AG04449 (cell line): ENCODE measurements around the gene PRAMEF4.
"Not testable (repeated sequence)": the region's sequence is repeated elsewhere in the genome, so short reads cannot be mapped to it uniquely, and the experiment has no call there.

ENCODE experiments used
- CTCF ChIA-PET: fragments of 350-600 bp; formaldehyde crosslinking; extraction: SDS; loops from one replicate; lab custom pipeline; 2021; ENCODE audit warnings: antibody characterized with exemption; lab: Yijun Ruan, JAX
- POLR2A ChIA-PET: fragments of 400-600, 350-600 bp; formaldehyde crosslinking; extraction: SDS; loops from one replicate; lab custom pipeline; 2020; ENCODE audit warnings: antibody characterized with exemption, inconsistent platforms; lab: Yijun Ruan, JAX
- DNase-seq: peaks from one replicate; pipeline ENCODE4 v3.0.0-alpha.2; 2010; ENCODE audit warnings: low read depth, low spot score
- H3K4me3 ChIP-seq: 2 replicates; pipeline ENCODE4 v1.5.1; 2011; ENCODE audit warnings: low read depth, mild to moderate bottlenecking, control low read depth, low read length
- TF ChIP-seq, protein P1 (sequence below): IDR thresholded peaks from one replicate; pipeline ENCODE4 v1.5.1; 2011; ENCODE audit warnings: mild to moderate bottlenecking, moderate library complexity, low read length, control low read depth, inconsistent platforms; ENCODE audit not compliant: insufficient read depth; ENCODE audit errors: missing control alignments

Gene PRAMEF4

DNA sequence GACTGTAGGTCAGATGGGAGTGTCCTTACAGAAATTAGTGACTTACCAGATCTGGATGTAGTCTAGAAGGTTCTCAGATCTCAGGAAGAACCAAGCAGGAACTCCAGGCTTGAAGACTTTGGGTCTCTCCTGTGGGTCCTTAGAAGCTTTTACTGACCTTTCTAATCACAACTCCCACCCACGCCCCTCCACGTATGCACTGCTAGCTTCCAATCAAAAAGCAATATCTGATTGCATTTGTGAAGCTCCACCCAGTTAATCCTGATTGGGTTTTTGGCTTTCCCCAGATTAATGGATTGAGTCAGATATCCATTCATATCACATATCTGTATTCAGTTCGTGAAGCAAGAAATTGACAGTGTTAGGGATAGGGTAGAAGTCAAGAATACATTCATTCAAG, at the start of gene PRAMEF4:
Gene PRAMEF4, minus strand, starts transcription at position 101 of the 400 bp plus-strand sequence. CDS start 2,807 bp downstream, outside the sequence.
- H3K4me3 ChIP-seq, CTCF ChIA-PET: not testable (repeated sequence)

DNA sequence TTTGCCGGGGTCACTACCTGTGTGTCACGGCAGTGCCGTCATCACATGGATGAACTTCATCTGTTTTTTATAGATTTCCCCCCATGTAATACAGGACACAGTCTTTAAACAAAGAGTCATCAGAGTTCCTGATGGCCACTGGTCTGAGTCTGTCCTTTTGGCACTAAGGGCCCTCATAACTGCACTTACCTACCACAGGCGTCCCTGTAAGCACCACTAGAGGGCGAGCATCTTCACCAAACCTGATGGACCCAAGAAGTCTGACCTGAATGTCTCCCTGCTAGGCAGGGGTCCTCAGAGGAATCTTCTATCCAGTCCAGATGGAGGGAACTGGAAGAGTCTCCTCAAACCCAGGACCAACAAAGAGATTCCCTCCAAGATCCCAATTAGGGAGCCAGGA, 38.4 kb upstream of the PRAMEF4 start:
- CTCF ChIA-PET, DNase-seq, H3K4me3 ChIP-seq, POLR2A ChIA-PET: not testable (repeated sequence)

More for the DNA sequence above, at the start of gene PRAMEF4:
- DNase-seq, POLR2A ChIA-PET: not testable (repeated sequence)

DNA sequence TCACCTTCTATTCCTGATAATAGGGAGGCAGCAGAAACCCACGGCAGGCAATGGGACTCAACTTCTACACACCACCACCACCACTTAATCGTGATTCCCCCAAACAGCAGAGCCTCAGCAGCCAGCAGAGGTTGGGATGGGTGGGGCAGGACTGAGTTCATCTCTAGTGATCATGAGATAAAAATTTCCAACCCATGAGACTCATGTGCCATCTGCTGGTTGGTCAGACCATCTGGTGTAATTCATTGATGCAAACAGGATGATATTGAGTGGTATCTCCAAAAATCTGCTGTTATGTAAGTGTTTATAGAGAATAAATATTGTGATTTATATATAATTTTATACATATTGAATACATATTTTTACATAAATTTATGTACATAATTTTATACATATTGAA, 35.7 kb upstream of the PRAMEF4 start:
- POLR2A ChIA-PET, DNase-seq, H3K4me3 ChIP-seq, CTCF ChIA-PET: not testable (repeated sequence)

DNA sequence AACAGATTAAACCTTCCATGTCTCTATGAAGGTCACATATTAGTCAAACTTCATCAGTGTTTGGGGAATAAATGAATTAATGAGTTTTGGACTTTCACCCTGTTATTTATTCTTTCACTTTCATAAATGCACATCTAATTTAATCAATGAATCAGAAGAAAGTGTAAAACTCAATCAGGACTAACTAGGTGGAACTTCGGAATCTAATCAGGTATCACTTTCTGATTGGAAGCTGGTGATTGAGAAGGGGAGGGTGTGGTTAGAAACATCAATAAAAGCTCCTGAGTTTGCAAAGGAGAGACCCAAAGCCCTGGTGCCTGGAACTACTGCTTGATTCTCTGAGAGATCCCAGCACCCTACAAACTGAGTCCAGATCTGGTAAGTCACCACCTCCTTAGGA, 30.3 kb upstream of the PRAMEF4 start, which contains the start of gene PRAMEF7:
Gene PRAMEF7, plus strand, starts transcription at position 301 of the 400 bp plus-strand sequence. CDS start 1,083 bp downstream, outside the sequence.
- POLR2A ChIA-PET, DNase-seq, H3K4me3 ChIP-seq, CTCF ChIA-PET: not testable (repeated sequence)

DNA sequence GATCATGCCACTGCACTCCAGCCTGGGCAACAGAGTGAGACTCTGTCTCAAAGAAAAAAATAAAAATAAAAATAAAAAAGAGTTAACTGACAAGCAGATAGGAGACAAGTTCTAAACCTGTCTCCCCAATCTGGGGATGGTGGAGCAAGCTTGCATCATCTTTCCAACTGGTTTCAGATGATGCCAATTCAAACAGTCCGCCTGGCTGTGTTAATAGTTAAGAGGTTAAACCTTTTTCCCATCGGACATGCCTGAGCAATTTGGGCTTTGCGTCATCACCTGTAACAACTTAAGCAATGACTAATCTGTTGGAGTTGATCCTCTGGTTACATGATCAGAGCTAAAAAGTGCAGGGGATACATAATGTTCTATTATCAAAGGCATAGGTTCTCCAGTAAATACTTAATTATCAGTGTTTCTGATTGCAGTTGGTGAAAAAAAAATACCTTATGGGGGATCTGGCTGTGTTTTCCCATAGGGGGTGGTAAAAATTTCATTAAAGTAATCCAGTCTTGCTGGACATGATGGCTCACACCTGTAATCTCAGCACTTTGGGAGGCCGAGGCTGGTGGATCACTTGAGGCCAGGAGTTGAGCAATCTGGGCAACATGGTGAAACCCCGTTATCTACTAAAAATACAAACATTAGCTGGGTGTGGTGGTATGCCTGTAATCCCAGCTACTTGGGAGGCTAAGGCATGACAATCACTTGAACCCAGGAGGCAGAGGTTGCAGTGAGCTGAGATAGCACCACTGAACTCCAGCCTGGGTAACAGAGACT, 18.0 kb upstream of the PRAMEF4 start:
- CTCF ChIA-PET, POLR2A ChIA-PET, H3K4me3 ChIP-seq, DNase-seq: not testable (repeated sequence)

DNA sequence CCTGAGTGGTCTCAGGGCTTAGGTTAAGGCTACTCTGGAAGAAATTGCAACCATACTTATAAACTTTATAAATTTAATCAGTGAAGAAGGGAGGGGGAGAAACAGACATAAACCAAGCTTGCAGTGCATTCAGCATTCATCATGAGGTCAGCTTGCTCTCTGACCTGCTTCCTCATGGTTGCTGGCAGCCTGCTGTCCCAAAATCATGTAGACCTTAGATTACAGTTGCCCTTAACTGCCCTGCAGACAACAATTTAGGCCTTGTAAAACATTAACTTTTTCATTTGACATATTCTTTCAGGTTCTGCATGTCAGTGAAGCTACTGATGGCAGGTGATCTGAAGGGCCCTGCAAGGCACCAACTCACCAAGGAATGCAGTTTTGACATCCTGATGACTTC, 13.2 kb upstream of the PRAMEF4 start:
- CTCF ChIA-PET, POLR2A ChIA-PET, DNase-seq, H3K4me3 ChIP-seq: not testable (repeated sequence)

DNA sequence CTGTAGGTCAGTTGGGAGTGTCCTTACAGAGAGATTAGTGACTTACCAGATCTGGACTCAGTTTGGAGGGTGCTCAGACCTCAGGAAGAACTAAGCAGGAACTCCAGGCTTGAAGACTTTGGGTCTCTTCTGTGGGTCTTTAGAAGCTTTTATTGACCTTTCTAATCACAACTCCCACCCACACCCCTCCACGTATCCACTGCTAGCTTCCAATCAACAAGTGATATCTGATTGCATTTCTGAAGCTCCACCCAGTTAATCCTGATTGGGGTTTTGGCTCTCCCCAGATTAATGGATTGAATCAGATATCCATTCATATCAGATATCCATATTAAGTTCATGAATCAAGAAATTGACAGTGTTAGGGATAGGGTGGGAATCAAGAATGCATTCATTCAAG, 12.2 kb upstream of the PRAMEF4 start, which contains the start of gene PRAMEF10:
Gene PRAMEF10, minus strand, starts transcription at position 101 of the 400 bp plus-strand sequence. CDS start 2,423 bp downstream, outside the sequence.
- H3K4me3 ChIP-seq, DNase-seq, POLR2A ChIA-PET, CTCF ChIA-PET: not testable (repeated sequence)

DNA sequence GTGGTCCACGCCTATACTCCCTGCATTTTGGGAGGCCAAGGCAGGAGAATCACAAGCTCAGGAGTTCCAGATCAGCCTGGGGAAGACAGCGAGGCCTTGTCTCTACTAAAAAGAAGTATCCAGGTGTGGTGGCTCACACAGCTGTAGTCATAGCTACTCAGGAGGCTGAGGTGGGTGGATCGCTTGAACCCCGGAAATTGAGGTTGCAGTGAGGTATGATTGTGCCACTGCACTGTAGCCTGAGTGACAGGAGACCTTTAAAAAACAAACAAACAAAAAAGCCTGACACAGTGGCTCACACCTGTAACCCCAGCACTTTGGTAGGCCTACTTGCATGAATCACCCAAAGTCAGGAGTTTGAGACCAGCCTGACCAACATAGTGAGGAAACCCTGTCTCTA, 7.5 kb downstream of the PRAMEF4 start:
- POLR2A ChIA-PET, H3K4me3 ChIP-seq: not testable (repeated sequence)

DNA sequence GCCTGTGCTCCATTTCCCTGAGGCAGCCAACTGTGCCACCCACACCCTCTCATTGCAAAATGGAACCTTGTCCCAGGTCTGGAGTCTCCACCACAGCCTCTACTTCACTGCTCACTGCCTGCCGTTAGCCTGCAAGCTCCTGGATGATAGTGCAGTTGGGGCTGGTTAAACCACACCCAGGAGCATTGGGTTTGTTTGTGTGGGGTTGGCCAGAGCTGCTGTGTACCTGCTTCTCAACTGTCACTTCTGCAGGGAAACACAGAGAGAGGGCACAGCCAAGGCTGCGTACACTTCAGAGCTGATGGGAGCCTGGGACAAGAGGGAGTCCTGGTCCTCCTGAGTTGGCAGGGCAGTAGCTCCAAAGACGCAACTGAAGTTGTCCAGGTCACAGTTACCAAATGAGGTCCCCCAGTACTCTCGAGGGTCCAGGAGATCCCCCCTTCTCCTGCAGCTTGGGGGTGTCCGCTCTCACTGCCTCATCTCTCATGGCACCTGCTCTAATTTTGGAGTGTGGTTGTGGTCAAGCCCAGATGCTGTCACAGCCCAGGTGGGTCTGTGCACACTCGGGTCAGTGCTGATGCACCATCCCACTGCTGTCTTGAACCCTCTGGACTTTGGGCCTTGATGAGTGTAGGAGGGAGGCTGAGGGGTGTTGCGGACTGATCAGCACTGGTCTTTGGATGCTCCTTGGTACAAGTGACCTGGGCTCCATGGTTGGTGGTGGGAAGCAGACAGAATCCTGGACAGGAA, 22.7 kb downstream of the PRAMEF4 start:
- H3K4me3 ChIP-seq, POLR2A ChIA-PET, DNase-seq, CTCF ChIA-PET: not testable (repeated sequence)

More for the DNA sequence above, 7.5 kb downstream of the PRAMEF4 start:
- DNase-seq, CTCF ChIA-PET: not testable (repeated sequence)

DNA sequence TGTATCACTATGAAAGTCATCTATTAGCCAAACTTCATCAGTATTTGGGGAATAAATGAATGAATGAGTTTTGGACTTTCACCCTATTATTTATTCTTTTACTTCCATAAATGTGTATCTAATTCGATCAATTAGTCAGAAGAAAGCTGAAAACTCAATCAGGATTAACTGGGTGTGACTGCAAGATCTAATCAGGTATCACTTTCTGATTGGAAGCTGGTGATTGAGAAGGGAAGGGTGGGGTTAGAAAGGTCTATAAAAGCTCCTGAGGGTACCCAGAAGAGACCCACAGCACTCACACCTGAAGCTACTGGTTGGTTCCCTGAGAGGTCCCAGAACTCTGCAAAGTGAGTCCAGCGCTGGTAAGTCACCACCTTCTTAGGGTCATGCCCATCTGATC, 29.2 kb downstream of the PRAMEF4 start, which contains the start of gene PRAMEF2:
Gene PRAMEF2, plus strand, starts transcription at position 301 of the 400 bp plus-strand sequence. CDS start 1,924 bp downstream, outside the sequence.
- POLR2A ChIA-PET, CTCF ChIA-PET: not testable (repeated sequence)

DNA sequence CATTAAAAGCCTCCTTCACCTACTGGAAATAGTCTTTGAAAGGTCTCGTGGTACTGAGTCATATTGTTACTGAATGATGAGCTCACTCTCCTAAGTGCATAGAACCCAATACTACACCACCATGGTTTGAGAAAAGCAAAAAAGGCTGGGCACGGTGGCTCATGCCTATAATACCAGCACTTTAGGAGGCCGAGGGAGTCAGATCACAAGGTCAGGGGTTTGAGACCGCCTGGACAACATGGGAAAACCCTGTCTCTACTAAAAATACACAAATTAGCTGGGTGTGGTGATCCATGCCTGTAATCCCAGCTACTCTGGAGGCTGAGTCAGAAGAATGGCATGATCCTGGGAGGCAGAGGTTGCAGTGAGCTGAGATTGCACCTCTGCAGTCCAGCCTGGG, 34.2 kb downstream of the PRAMEF4 start:
- CTCF ChIA-PET = no interaction called here
- no peak for DNase-seq
- TF ChIP-seq, protein P1, sequence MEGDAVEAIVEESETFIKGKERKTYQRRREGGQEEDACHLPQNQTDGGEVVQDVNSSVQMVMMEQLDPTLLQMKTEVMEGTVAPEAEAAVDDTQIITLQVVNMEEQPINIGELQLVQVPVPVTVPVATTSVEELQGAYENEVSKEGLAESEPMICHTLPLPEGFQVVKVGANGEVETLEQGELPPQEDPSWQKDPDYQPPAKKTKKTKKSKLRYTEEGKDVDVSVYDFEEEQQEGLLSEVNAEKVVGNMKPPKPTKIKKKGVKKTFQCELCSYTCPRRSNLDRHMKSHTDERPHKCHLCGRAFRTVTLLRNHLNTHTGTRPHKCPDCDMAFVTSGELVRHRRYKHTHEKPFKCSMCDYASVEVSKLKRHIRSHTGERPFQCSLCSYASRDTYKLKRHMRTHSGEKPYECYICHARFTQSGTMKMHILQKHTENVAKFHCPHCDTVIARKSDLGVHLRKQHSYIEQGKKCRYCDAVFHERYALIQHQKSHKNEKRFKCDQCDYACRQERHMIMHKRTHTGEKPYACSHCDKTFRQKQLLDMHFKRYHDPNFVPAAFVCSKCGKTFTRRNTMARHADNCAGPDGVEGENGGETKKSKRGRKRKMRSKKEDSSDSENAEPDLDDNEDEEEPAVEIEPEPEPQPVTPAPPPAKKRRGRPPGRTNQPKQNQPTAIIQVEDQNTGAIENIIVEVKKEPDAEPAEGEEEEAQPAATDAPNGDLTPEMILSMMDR = no peak
- no peak overlapping the region for H3K4me3 ChIP-seq
- POLR2A ChIA-PET = no interaction called here

More for the DNA sequence above, 29.2 kb downstream of the PRAMEF4 start, which contains the start of gene PRAMEF2:
- H3K4me3 ChIP-seq, DNase-seq: not testable (repeated sequence)

DNA sequence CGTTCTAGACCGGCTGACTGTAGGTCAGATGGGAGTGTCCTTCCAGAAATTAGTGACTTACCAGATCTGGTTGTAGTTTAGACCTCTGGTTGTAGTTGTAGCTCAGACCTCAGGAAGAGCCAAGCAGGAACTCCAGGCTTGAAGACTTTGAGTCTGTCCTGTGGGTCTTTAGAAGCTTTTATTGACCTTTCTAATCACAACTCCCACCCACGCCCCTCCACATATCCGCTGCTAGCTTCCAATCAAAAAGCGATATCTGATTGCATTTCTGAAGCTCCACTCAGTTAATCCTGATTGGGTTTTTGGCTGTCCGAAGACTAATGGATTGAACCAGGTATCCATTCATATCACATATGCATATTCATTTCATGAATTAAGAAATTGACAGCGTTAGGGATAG, 37.4 kb downstream of the PRAMEF4 start, which contains the start of gene HNRNPCL1:
Gene HNRNPCL1, minus strand, starts transcription at position 101 of the 400 bp plus-strand sequence. CDS start 431 bp downstream, outside the sequence.
- POLR2A ChIA-PET, CTCF ChIA-PET, H3K4me3 ChIP-seq, DNase-seq: not testable (repeated sequence)

DNA sequence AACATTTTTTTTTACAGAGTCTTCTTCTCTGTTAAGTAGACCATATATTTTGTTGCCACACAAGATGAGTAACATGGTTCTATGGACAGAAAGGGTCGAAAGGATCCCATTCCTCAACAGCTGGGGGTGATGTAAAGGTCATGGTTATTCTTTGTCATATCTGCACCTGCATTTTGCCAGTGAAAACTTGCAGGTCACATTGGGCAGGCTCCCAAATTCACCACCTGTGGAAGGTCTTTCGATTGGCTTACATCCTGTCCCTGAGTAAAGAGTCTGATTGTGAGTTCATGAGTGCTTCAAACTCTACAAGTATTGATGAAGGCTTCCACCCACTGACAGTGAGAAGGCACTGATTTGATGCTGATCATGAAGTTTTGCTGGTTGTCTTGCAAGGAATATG, 52.8 kb downstream of the PRAMEF4 start:
- POLR2A ChIA-PET, DNase-seq, CTCF ChIA-PET, H3K4me3 ChIP-seq: not testable (repeated sequence)

DNA sequence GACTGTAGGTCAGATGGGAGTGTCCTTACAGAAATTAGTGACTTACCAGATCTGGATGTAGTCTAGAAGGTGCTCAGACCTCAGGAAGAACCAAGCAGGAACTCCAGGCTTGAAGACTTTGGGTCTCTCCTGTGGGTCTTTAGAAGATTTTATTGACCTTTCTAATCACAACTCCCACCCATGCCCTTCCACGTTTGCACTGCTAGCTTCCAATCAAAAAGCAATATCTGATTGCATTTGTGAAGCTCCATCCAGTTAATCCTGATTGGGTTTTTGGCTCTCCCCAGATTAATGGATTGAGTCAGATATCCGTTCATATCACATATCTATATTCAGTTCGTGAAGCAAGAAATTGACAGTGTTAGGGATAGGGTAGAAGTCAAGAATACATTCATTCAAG, 54.7 kb downstream of the PRAMEF4 start, which contains the start of gene PRAMEF11:
Gene PRAMEF11, minus strand, starts transcription at position 101 of the 400 bp plus-strand sequence. CDS start 2,621 bp downstream, outside the sequence.
- CTCF ChIA-PET, POLR2A ChIA-PET, DNase-seq, H3K4me3 ChIP-seq: not testable (repeated sequence)
